ENCODE data around the gene ULBP3. TPM values are rescaled to one million over a fixed set of nuclear protein-coding genes. Genes with fewer than 3 reads are reported as not detected.
"Not testable (repeated sequence)": the region's sequence is repeated elsewhere in the genome, so short reads cannot be mapped to it uniquely, and the experiment has no call there.

ULBP3 gene
- total RNA-seq, 1 donor: 16.4 TPM

DNA sequence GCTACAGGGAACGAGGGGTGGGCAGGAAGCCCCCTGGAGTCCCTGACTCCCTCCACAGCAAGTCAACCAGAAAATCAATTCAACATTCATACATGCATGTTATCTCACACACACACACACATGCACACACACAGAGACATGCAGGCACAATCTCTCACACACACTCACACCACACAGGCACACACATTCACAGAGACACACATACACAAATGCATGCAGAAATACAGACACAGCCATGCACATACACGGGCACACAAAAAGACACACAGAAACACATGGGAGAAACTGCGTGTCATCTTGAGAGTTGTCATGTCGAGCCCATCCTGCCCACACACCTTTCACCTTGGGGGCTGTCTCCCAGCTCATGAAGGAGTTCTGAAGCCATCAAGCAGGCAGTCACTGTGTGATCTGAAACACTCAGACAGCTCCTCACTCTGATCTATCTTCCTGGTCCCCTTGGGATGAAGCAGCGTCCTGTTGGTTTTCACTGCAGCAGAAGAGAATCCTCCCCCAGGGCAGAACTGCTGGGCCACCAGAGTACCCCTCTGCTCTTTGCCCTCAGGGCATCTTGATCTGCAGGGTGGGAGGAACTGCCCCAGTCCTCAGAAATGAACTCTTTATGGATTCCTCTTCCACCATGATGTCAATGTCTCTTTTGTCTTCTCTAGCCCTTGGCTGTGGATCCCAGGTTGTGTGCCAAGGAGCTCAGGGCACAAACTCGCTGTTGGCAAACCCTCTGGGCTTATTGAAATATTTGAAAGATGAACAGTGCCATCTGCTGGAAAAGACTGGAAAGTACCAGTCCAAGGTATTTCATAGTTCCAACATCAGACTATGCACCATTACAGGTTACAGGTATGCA lies 52.4 kb downstream of the ULBP3 start:
- peak; percentile 78 for DNase-seq (ENCODE audit: low read depth)
- TF ChIP-seq, protein P1, sequence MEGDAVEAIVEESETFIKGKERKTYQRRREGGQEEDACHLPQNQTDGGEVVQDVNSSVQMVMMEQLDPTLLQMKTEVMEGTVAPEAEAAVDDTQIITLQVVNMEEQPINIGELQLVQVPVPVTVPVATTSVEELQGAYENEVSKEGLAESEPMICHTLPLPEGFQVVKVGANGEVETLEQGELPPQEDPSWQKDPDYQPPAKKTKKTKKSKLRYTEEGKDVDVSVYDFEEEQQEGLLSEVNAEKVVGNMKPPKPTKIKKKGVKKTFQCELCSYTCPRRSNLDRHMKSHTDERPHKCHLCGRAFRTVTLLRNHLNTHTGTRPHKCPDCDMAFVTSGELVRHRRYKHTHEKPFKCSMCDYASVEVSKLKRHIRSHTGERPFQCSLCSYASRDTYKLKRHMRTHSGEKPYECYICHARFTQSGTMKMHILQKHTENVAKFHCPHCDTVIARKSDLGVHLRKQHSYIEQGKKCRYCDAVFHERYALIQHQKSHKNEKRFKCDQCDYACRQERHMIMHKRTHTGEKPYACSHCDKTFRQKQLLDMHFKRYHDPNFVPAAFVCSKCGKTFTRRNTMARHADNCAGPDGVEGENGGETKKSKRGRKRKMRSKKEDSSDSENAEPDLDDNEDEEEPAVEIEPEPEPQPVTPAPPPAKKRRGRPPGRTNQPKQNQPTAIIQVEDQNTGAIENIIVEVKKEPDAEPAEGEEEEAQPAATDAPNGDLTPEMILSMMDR (IDR thresholded peaks at IDR 0.05; ENCODE audit: insufficient read depth, low read length): peak; percentile 59
- H3K4me3 ChIP-seq (ENCODE audit: low read depth, low read length): no peak overlapping the region

DNA sequence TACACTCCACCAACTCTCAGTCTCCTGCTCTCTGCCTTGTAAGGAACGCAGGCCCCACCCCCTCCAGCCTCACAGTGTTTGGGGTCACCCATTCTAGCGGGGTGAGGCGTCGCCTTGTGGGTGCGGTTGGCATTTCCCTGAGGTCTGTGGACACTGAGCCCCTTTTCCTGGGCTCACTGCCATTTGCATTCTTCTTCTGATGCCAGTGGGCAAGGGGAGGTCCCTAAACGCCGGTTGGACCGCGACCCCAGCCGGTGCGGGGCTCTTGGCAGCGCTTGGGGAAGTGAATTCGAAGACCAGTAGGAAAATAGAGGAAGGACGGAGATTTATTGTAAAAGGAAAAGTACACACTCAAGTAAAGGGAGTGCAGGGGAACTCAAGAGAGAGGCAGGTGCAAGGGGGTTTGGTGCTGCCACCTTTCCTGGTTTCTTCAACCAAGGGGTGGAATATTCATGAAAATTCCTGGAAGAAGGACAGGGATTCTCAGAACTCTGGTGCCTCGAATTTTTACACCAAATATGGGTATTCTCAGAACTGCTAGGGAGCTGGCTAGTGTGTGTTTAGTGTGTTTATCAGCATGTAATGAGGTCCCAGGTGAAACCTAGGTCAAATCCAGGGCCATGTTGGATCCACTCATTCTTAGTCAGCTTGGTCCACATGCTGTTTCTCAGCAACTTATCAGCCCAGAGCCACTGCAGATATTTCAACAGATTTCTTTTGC lies 53.5 kb downstream of the ULBP3 start:
- H3K4me3 ChIP-seq (ENCODE audit: low read depth, low read length); DNase-seq (ENCODE audit: low read depth): not testable (repeated sequence)
- TF ChIP-seq, protein P1 (IDR thresholded peaks at IDR 0.05; ENCODE audit: insufficient read depth, low read length): peak; percentile 20

DNA sequence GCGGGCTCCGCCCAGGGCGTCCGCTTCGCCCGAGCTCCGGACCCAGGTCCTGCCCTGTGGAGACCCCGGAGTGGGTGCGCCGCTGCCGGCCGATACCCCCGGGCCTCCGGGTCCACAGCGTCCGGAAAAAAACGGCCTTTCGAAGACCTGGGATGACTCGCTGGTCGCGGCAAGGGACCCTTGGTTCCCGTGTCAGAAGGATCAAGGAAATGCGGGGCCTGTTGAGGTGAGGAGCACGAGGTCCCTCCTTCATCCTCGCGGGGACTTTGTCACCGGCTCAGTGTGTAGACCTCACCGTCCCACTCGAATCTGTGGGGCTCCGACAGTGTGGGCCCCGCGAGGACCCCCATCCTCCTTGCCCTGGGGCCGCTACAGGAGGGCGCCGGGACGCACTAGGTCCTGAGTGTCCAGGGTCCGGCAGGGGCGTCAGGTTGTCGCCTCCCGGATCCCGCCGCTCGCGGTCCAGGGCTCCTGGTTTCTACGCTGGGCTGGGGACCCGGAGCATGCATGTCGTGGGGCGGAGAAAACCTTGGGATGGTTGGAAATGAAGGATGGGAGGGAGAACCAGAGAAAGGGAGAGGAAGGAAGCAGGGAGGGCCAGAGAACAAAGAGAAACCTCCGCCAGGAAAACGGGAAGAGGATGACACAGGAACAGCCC lies 54.2 kb downstream of the ULBP3 start:
- not testable (repeated sequence) for DNase-seq (ENCODE audit: low read depth); H3K4me3 ChIP-seq (ENCODE audit: low read depth, low read length)

DNA sequence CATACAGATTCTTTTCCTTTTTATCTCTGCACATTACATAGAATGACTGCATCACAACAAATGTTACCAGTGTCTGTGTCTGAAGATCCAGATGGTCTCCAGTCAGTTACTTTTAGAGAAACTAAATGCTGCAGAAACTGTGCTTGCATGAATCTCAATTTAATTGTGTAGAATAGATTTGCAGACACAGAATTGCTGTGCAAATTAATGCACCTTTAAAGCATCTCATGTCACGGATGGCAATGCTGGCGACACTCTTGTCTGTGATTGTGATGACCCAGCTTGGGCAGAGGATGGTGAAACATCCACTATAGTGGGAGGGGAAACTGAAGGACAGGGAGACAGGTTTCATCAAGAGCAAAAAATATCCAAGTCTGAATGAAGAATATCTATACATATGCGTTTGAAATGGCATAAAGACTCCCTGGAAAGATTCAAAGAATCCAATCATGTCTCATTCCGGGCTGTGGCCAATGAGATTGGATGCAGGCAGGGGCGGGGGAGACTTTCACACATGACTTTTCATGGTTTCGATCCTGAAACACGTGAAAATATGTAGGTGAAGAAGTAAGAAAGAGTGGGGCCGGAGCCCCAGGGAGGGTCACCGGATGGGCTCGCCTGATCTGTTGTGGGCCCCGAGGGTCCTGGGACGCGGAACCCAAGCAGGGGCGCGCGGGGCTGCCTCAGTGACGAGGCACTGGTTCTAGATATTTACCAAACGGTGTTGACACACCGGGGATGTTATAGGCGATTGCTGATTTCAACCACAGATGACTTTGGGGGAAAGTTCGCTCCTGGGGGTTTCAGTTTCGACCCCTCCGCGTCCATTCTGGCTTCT lies 54.9 kb downstream of the ULBP3 start:
- not testable (repeated sequence) for DNase-seq (ENCODE audit: low read depth); H3K4me3 ChIP-seq (ENCODE audit: low read depth, low read length)

DNA sequence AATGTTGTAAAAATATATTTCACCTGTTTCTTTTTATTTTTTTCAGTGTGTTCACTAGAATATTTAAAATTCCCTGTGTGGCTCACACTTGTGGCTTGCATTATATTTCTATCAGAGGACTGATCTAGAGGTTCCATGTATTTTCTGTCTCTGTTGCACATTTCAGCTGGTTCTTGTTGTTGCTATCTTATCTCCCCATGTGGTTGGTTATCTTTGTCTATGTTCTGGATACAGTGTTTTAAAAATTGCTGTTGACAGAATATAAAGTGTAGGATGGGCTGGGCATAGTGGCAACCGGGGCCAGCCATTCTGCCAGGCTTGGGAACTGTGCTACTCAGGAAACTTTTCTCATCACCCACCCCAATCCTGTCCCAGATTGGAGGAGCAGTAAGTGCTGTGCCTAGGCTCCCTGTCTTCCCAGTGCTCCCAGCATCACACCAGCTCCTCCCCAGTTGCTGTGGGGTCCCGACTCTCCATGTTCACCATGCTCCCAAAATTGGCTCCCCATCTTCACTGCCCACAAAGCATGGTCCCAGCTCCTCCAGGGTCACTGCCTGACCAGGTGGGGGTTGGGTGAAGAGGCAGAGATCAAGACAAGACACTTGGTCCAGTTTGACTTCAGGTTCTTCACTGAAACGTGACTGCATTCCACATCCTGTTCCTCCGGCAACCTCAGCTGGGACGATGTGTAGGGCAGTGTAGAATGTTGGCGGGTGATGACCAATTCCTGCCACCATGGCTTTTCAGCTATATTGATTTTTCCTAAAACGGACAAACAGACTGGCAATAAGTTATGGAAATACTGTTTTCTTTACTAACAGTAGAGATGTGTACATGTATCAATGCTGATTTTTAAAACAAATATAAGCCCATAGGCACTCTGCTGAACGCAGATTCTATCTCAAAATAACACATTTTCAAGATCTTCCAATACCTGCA lies 55.8 kb downstream of the ULBP3 start:
- not testable (repeated sequence) for H3K4me3 ChIP-seq (ENCODE audit: low read depth, low read length); DNase-seq (ENCODE audit: low read depth)

Other genes with a start within 250 kb of the ULBP3 start
- 20.0 and 74.1 TPM in 2 replicates for gene LRP11, start 204.8 kb downstream of the ULBP3 start, total RNA-seq (ENCODE audit: low replicate concordance)
- 0.63 TPM in 1 of 2 replicates, not detected in the other for gene RAET1E, start 171.0 kb downstream of the ULBP3 start, total RNA-seq (ENCODE audit: low replicate concordance)
- 0.82 and 4.6 TPM in 2 replicates for gene RAET1G, start 146.0 kb downstream of the ULBP3 start, total RNA-seq (ENCODE audit: low replicate concordance)
- gene ULBP2, start 127.1 kb downstream of the ULBP3 start, total RNA-seq (ENCODE audit: low replicate concordance): 2.5 and 3.3 TPM in 2 replicates
- gene ULBP1, start 105.2 kb downstream of the ULBP3 start, total RNA-seq (ENCODE audit: low replicate concordance): 0.65 and 1.7 TPM in 2 replicates
- not detected in 2 replicates for gene RAET1L, start 43.6 kb downstream of the ULBP3 start, total RNA-seq (ENCODE audit: low replicate concordance)
- gene PPP1R14C, start 73.9 kb upstream of the ULBP3 start, total RNA-seq (ENCODE audit: low replicate concordance): 2.1 TPM in 1 of 2 replicates, not detected in the other

Data from fibroblast of the aortic adventitia (primary cell).